ENCODE data around the gene AGAP1. TPM values are rescaled to one million over a fixed set of nuclear protein-coding genes. Genes with fewer than 3 reads are reported as not detected.

Gene AGAP1
- total and polyA plus RNA-seq, 2 donors from 2014 or later: 8.1 to 44.5 TPM

DNA sequence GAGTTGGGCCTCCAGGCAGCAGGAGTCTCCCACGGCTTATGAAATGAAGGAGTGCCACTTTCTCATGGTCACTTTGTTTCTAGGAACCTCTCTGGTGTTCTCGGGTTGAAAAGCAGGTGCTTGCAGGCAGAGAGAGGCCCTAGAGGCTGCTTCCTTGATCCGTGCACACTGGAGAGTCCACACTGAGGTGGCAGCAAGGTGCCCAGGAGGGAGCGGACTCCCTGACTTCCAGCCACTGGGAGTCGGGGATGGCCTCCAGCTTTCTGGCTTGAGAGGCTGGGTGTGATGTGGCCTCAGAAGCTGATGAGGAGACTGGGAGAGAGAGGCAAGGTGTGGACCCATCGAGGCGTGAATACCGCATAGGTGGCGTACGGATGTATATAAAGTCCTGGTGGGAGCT is 221.8 kb downstream of the AGAP1 start:
- DNase-seq (no peak), FAIRE-seq (no peak)
- H3K27ac ChIP-seq (ENCODE audit: low read depth in 2 of 2, low read length in 2 of 2): no peak overlapping the region
- no peaks in the 10 kb centered on the region for H3K9me3 ChIP-seq (ENCODE audit: control insufficient read depth in 2 of 3, insufficient read depth in 1 of 3, low read length in 3 of 3)
- no peaks in the 10 kb centered on the region for H3K4me1 ChIP-seq (ENCODE audit: control insufficient read depth in 2 of 3, insufficient read depth in 2 of 3, low read depth in 1 of 3, low read length in 3 of 3)
- peaks cover 0 to 11% (median 0%) of the 10 kb centered on the region in 3 donors for H3K36me3 ChIP-seq (ENCODE audit: control insufficient read depth in 2 of 3, insufficient read depth in 3 of 3, low read length in 3 of 3)
- no peak overlapping the region for H3K4me3 ChIP-seq (ENCODE audit: low read length in 3 of 3)
- intact Hi-C loops (cut with DNase I): no loop called here
- TF ChIP-seq, protein P1, sequence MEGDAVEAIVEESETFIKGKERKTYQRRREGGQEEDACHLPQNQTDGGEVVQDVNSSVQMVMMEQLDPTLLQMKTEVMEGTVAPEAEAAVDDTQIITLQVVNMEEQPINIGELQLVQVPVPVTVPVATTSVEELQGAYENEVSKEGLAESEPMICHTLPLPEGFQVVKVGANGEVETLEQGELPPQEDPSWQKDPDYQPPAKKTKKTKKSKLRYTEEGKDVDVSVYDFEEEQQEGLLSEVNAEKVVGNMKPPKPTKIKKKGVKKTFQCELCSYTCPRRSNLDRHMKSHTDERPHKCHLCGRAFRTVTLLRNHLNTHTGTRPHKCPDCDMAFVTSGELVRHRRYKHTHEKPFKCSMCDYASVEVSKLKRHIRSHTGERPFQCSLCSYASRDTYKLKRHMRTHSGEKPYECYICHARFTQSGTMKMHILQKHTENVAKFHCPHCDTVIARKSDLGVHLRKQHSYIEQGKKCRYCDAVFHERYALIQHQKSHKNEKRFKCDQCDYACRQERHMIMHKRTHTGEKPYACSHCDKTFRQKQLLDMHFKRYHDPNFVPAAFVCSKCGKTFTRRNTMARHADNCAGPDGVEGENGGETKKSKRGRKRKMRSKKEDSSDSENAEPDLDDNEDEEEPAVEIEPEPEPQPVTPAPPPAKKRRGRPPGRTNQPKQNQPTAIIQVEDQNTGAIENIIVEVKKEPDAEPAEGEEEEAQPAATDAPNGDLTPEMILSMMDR (IDR thresholded peaks at IDR 0.05; ENCODE audit: borderline replicate concordance, extremely low read depth, insufficient read depth): no peak
- H3K27me3 ChIP-seq (ENCODE audit: control insufficient read depth, insufficient read depth, low read length): no peaks in the 10 kb centered on the region
- no peak overlapping the region for H3K9ac ChIP-seq (ENCODE audit: low read length in 3 of 3)

DNA sequence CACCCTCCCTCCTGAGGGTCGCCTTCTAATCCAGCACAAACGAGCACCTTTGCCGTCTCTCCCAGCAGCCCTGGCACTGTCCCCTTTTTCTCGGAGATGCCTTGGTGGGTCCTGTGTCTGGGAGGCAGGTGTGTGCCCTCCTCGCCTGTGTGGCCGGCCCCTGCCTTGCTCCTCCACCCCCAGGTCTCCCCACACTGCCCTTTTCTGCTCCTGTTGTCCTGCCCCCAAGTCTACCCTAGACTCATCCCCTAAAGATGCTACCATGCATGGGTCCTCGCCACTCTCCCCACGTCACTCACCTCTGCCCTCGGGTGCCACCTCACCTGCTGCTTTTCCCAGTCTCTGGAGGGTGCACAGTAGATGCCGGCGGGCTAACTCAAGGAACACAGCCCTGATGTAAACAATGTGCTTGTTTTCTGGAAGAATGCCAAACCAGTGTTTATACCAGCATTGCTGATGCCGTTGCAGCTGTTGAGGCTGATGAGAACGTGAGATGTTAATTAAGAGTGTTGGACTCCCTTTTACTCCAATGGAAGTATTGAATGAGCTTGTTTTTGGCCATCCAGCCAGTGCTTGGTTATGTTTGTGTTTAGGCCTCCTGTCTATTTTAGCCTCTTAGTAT is 223.1 kb downstream of the AGAP1 start:
- peak in 2 of 5 donors; percentile 24 to 55 for DNase-seq
- no peak overlapping the region for H3K9ac ChIP-seq (ENCODE audit: low read length in 3 of 3)
- no peak overlapping the region for H3K27ac ChIP-seq (ENCODE audit: low read depth in 2 of 2, low read length in 2 of 2)
- H3K27me3 ChIP-seq (ENCODE audit: control insufficient read depth, insufficient read depth, low read length): no peaks in the 10 kb centered on the region
- peaks cover 0 to 11% (median 0%) of the 10 kb centered on the region in 3 donors for H3K36me3 ChIP-seq (ENCODE audit: control insufficient read depth in 2 of 3, insufficient read depth in 3 of 3, low read length in 3 of 3)
- TF ChIP-seq, protein P1 (IDR thresholded peaks at IDR 0.05; ENCODE audit: borderline replicate concordance, extremely low read depth, insufficient read depth): no peak
- no peak for FAIRE-seq
- intact Hi-C loops (cut with DNase I): no loop called here
- H3K4me1 ChIP-seq (ENCODE audit: control insufficient read depth in 2 of 3, insufficient read depth in 2 of 3, low read depth in 1 of 3, low read length in 3 of 3): no peaks in the 10 kb centered on the region
- no peaks in the 10 kb centered on the region for H3K9me3 ChIP-seq (ENCODE audit: control insufficient read depth in 2 of 3, insufficient read depth in 1 of 3, low read length in 3 of 3)
- no peak overlapping the region for H3K4me3 ChIP-seq (ENCODE audit: low read length in 3 of 3)

DNA sequence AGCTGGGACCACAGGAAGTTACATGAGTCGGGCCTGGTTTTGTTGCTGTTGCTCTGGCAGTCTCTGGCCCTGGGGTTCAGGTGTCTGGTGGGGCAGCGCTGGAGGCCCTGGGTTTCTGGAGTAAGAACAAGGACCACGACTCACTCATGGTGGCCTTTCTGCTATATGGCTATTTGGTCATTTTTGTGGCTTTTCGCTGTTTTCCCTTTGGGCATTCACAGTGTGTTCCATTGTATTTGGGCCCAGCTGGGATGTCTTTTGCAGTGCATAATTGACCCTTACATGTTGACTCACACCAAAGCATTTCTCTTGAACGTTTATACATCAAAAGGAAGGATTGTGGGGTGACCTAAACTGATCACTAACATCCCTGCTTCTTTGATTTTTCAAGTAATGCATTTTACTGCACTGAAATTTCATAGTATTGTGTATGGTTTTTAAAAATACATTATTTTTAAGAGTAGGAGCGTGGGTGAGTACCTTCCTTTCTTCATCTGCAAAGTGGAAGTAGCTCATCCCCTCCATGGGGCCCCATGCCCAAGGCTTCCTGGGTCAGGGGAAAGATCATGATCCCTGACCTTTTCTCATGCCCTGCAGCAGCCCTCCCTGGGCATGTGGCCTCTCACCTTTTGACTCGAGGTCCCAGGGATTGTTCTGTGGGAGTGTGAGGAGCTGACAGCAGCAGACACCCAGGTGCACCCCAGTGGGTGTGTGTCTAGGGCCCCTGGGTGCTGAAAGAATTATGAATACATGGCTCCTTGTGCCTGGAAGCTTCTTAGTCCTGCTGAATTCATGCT is 225.5 kb downstream of the AGAP1 start:
- no peak for FAIRE-seq
- TF ChIP-seq, protein P1 (IDR thresholded peaks at IDR 0.05; ENCODE audit: borderline replicate concordance, extremely low read depth, insufficient read depth): no peak

More for the DNA sequence above, 225.5 kb downstream of the AGAP1 start:
- Histone ChIP-seq H3K4me3 (ENCODE audit: low read length in 3 of 3) (no peak overlapping the region), H3K4me1 (ENCODE audit: control insufficient read depth in 2 of 3, insufficient read depth in 2 of 3, low read depth in 1 of 3, low read length in 3 of 3) (no peaks in the 10 kb centered on the region), H3K27me3 (ENCODE audit: control insufficient read depth, insufficient read depth, low read length) (no peaks in the 10 kb centered on the region), H3K9me3 (ENCODE audit: control insufficient read depth in 2 of 3, insufficient read depth in 1 of 3, low read length in 3 of 3) (no peaks in the 10 kb centered on the region), H3K36me3 (ENCODE audit: control insufficient read depth in 2 of 3, insufficient read depth in 3 of 3, low read length in 3 of 3) (peaks cover 0 to 11% (median 0%) of the 10 kb centered on the region in 3 donors), H3K9ac (ENCODE audit: low read length in 3 of 3) (no peak overlapping the region), H3K27ac (ENCODE audit: low read depth in 2 of 2, low read length in 2 of 2) (no peak overlapping the region)
- intact Hi-C loops (cut with DNase I): no loop called here
- DNase-seq: no peak

Data from kidney (tissue), 14 donors.